Measurements from ENCODE around the gene LRMDA. TPM values are rescaled to one million over a fixed set of nuclear protein-coding genes. Genes with fewer than 3 reads are reported as not detected.

LRMDA gene
- total and polyA plus RNA-seq, 2 of the 13 experiments (the other 11 are each of a cell fraction or from before 2014, with no cell fraction given), result 13.4 to 22.0 TPM

DNA sequence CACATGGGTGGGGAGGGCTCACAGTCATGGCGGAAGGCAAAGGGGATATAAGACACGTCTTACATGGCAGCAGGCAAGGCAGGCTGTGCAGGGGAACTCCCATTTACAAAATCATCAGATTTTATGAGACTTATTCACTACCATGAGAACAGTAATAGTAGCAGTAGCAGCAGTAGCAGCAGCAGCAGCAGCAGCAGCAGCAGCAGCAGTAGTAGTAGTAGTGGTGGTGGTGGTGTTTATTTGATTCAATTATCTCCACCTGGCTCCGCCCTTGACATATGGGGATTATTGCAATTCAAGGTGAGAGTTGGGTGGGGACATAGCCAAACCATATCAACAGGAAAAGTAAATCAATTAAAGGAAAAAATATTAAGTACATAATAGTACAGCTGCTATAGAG, 184.7 kb downstream of the LRMDA start:
- Histone ChIP-seq H3K27me3 (ENCODE audit: control insufficient read depth in 1 of 2, insufficient read depth in 2 of 2, low read length in 2 of 2) (no peaks in the 10 kb centered on the region), H3K9ac (ENCODE audit: insufficient read depth, low read depth, low read length) (no peak overlapping the region), H3K9me3 (ENCODE audit: low read length) (no peaks in the 10 kb centered on the region), H3K36me3 (replicated peaks in 1 of 2; ENCODE audit: control insufficient read depth in 1 of 2, insufficient read depth in 2 of 2, low read length in 2 of 2) (no peaks in the 10 kb centered on the region), H3K27ac (ENCODE audit: extremely low read length, insufficient read depth, low read length) (no peak overlapping the region), H2AFZ (ENCODE audit: low read length) (no peak overlapping the region), H3K4me1 (ENCODE audit: insufficient read depth, low read length) (peaks cover 28% of the 10 kb centered on the region), H4K20me1 (ENCODE audit: insufficient read depth, low read length) (no peaks in the 10 kb centered on the region), H3K4me2 (ENCODE audit: low read depth, low read length) (no peak overlapping the region), H3K79me2 (ENCODE audit: insufficient read depth, low read length) (no peaks in the 10 kb centered on the region), H3K4me3 (replicated peaks in 1 of 3; ENCODE audit: insufficient read depth in 1 of 3, low read depth in 2 of 3, low read length in 3 of 3) (no peak overlapping the region)
- no peak for FAIRE-seq
- POLR2A ChIA-PET, result no interaction called here
- ATAC-seq, result no peak
- intact Hi-C loops (cut with micrococcal nuclease; ENCODE audit: unreplicated experiment), result no loop called here
- in situ Hi-C loops (cut with HindIII; ENCODE audit: extremely low pct_ligation_motif_present, low pct_unique_long_range_greater_than_20kb), result no loop called here
- BruUV-seq (replicated peaks), result no TSS peak
- CTCF ChIA-PET (ENCODE audit: low intra/inter-chr PET ratio, low total read pairs), result no interaction called here
- 100% methylated on average over 3 of the region's 3 CpGs for WGBS (ENCODE audit: low lambda C conversion rate)
- no peak for DNase-seq (ENCODE audit: low spot score)
- no peak for TF ChIP-seq PITX1 (CRISPR knock-in tag; IDR thresholded peaks at IDR 0.05)
- TF ChIP-seq, protein P1, sequence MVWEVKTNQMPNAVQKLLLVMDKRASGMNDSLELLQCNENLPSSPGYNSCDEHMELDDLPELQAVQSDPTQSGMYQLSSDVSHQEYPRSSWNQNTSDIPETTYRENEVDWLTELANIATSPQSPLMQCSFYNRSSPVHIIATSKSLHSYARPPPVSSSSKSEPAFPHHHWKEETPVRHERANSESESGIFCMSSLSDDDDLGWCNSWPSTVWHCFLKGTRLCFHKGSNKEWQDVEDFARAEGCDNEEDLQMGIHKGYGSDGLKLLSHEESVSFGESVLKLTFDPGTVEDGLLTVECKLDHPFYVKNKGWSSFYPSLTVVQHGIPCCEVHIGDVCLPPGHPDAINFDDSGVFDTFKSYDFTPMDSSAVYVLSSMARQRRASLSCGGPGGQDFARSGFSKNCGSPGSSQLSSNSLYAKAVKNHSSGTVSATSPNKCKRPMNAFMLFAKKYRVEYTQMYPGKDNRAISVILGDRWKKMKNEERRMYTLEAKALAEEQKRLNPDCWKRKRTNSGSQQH (CRISPR knock-in tag; IDR thresholded peaks at IDR 0.05; ENCODE audit: low read depth), result no peak
- TF ChIP-seq, protein P2, sequence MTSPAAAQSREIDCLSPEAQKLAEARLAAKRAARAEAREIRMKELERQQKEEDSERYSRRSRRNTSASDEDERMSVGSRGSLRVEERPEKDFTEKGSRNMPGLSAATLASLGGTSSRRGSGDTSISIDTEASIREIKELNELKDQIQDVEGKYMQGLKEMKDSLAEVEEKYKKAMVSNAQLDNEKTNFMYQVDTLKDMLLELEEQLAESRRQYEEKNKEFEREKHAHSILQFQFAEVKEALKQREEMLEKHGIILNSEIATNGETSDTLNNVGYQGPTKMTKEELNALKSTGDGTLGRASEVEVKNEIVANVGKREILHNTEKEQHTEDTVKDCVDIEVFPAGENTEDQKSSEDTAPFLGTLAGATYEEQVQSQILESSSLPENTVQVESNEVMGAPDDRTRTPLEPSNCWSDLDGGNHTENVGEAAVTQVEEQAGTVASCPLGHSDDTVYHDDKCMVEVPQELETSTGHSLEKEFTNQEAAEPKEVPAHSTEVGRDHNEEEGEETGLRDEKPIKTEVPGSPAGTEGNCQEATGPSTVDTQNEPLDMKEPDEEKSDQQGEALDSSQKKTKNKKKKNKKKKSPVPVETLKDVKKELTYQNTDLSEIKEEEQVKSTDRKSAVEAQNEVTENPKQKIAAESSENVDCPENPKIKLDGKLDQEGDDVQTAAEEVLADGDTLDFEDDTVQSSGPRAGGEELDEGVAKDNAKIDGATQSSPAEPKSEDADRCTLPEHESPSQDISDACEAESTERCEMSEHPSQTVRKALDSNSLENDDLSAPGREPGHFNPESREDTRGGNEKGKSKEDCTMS (CRISPR knock-in tag; conservative IDR thresholded peaks at IDR 0.05), result no peak
- TF ChIP-seq ZNF484 (CRISPR knock-in tag; IDR thresholded peaks at IDR 0.05; ENCODE audit: borderline replicate concordance, low read depth), result no peak
- no peak for TF ChIP-seq CBFB (CRISPR knock-in tag; IDR thresholded peaks at IDR 0.05)
- TF ChIP-seq ETV5 (CRISPR knock-in tag; IDR thresholded peaks at IDR 0.05; ENCODE audit: borderline replicate concordance), result no peak
- TF ChIP-seq, protein P3, sequence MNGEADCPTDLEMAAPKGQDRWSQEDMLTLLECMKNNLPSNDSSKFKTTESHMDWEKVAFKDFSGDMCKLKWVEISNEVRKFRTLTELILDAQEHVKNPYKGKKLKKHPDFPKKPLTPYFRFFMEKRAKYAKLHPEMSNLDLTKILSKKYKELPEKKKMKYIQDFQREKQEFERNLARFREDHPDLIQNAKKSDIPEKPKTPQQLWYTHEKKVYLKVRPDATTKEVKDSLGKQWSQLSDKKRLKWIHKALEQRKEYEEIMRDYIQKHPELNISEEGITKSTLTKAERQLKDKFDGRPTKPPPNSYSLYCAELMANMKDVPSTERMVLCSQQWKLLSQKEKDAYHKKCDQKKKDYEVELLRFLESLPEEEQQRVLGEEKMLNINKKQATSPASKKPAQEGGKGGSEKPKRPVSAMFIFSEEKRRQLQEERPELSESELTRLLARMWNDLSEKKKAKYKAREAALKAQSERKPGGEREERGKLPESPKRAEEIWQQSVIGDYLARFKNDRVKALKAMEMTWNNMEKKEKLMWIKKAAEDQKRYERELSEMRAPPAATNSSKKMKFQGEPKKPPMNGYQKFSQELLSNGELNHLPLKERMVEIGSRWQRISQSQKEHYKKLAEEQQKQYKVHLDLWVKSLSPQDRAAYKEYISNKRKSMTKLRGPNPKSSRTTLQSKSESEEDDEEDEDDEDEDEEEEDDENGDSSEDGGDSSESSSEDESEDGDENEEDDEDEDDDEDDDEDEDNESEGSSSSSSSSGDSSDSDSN (CRISPR knock-in tag; IDR thresholded peaks at IDR 0.05), result no peak
- TF ChIP-seq PAWR (CRISPR knock-in tag; IDR thresholded peaks at IDR 0.05; ENCODE audit: borderline replicate concordance), result no peak
- no peak for TF ChIP-seq ELF1 (CRISPR knock-in tag; IDR thresholded peaks at IDR 0.05)

Measured in HepG2 (cell line).